A673 (cell line): ENCODE measurements around the gene FOXC1. TPM values are rescaled to one million over a fixed set of nuclear protein-coding genes. Genes with fewer than 3 reads are reported as not detected.

Experiments
- BruUV-seq: library from RNA; stranded (reverse); fragments of 400-500 nt; replicated peaks from 2 replicates; lab custom pipeline; 2021; lab: Mats Ljungman, UMichigan
- CTCF ChIA-PET: fragments of 300-600 bp; sonication (Branson Sonifier 250); formaldehyde crosslinking; loops from one replicate; lab custom pipeline; 2022; ENCODE audit warnings: antibody characterized with exemption; lab: Charles Lee
- POLR2A ChIA-PET: fragments of 300-600 bp; sonication (Branson Sonifier 250); formaldehyde crosslinking; loops from one replicate; lab custom pipeline; 2022; ENCODE audit warnings: antibody characterized with exemption; ENCODE audit not compliant: low non-redundant PET; lab: Charles Lee
- DNase-seq: peaks from one replicate; pipeline ENCODE4 v3.0.0-alpha.2; 2015; ENCODE audit warnings: low spot score
- H3K27ac ChIP-seq: fragments of 200-600 bp; sonication (generic); 2 replicates; pipeline ENCODE4 v1.5.1; 2016; ENCODE audit warnings: mixed run types, low read depth, mild to moderate bottlenecking, mixed read lengths, antibody characterized with exemption, low read length; ENCODE audit not compliant: poor library complexity, severe bottlenecking
- H3K27me3 ChIP-seq: fragments of 200-600 bp; sonication (generic); replicated peaks from 2 replicates; pipeline ENCODE4 v1.6.1; 2017; ENCODE audit warnings: mixed run types, low read depth, mild to moderate bottlenecking, mixed read lengths, antibody characterized with exemption, low read length; ENCODE audit not compliant: insufficient read depth, poor library complexity
- H3K36me3 ChIP-seq: fragments of 200-600 bp; sonication (generic); 2 replicates; pipeline ENCODE4 v1.6.1; 2016; ENCODE audit warnings: mixed run types, mild to moderate bottlenecking, mixed read lengths, antibody characterized with exemption, low read length; ENCODE audit not compliant: insufficient read depth, poor library complexity, severe bottlenecking
- H3K4me1 ChIP-seq: fragments of 200-600 bp; sonication (generic); 2 replicates; pipeline ENCODE4 v1.6.1; 2017; ENCODE audit warnings: mixed run types, mild to moderate bottlenecking, mixed read lengths, antibody characterized with exemption, low read length; ENCODE audit not compliant: insufficient read depth, poor library complexity, severe bottlenecking
- H3K4me3 ChIP-seq: fragments of 200-600 bp; sonication (generic); 2 replicates; pipeline ENCODE4 v1.5.1; 2016; ENCODE audit warnings: low read depth, mixed run types, mild to moderate bottlenecking, mixed read lengths, low read length; ENCODE audit not compliant: poor library complexity, severe bottlenecking
- H3K9me3 ChIP-seq: fragments of 200-600 bp; sonication (generic); 2 replicates; pipeline ENCODE4 v1.6.1; 2016; ENCODE audit warnings: mixed run types, low read depth, mild to moderate bottlenecking, mixed read lengths, antibody characterized with exemption, low read length; ENCODE audit not compliant: poor library complexity, severe bottlenecking
- EZH2 ChIP-seq: fragments of 200-600 bp; sonication (generic); IDR thresholded peaks from 2 replicates; pipeline ENCODE4 v1.6.1; 2017; ENCODE audit warnings: borderline replicate concordance, low read depth, mild to moderate bottlenecking, mixed read lengths, antibody characterized with exemption, low read length; ENCODE audit not compliant: poor library complexity, severe bottlenecking
- intact Hi-C: fragments of 100-400 bp; cut with micrococcal nuclease; formaldehyde crosslinking; loops from one replicate; pipeline ENCODE4 v1.10.0; 2022; ENCODE audit not compliant: unreplicated experiment
- total RNA-seq: library from RNA; stranded (reverse); gene quantifications from 2 replicates; pipeline ENCODE4 v1.2.3, GENCODE V29; 2021
- TF ChIP-seq, protein P1 (sequence below): fragments of 300-800, 200-600 bp; sonication (generic); conservative IDR thresholded peaks from 2 replicates; pipeline ENCODE4 v1.5.1; 2017; ENCODE audit warnings: low read depth, mild to moderate bottlenecking, antibody characterized with exemption, low read length, moderate library complexity, mixed read lengths

The FOXC1 gene
- total RNA-seq, 1 experiment from 2014 or later: 0.49 TPM

DNA sequence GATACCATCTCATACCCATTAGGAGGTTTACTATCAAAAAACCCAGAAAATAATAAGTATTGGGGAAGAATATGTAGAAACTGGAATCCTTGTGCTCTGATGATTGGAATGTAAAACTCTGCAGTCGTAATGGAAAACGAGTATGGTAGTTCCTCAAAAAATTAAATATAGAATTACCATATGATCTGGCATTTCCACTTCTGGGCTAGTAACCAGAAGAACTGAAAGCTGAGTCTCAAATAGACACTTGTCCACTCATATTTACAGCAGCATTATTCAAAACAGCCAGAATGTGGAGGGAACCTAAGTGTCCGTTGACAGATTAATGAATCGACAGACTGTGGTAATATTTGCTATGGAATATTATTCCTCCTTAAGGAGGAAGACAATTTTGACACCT, 44.3 kb downstream of the FOXC1 start:
- POLR2A ChIA-PET: no interaction called here
- peaks cover 11% of the 10 kb centered on the region for H3K4me1 ChIP-seq
- no peak for DNase-seq
- H3K36me3 ChIP-seq: no peaks in the 10 kb centered on the region
- no TSS peak for BruUV-seq
- no peak overlapping the region for H3K27ac ChIP-seq
- TF ChIP-seq EZH2: no peak
- TF ChIP-seq, protein P1, sequence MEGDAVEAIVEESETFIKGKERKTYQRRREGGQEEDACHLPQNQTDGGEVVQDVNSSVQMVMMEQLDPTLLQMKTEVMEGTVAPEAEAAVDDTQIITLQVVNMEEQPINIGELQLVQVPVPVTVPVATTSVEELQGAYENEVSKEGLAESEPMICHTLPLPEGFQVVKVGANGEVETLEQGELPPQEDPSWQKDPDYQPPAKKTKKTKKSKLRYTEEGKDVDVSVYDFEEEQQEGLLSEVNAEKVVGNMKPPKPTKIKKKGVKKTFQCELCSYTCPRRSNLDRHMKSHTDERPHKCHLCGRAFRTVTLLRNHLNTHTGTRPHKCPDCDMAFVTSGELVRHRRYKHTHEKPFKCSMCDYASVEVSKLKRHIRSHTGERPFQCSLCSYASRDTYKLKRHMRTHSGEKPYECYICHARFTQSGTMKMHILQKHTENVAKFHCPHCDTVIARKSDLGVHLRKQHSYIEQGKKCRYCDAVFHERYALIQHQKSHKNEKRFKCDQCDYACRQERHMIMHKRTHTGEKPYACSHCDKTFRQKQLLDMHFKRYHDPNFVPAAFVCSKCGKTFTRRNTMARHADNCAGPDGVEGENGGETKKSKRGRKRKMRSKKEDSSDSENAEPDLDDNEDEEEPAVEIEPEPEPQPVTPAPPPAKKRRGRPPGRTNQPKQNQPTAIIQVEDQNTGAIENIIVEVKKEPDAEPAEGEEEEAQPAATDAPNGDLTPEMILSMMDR: no peak
- H3K4me3 ChIP-seq: no peak overlapping the region
- no peaks in the 10 kb centered on the region for H3K9me3 ChIP-seq
- intact Hi-C loops: no loop called here
- no peaks in the 10 kb centered on the region for H3K27me3 ChIP-seq
- CTCF ChIA-PET: no interaction called here

DNA sequence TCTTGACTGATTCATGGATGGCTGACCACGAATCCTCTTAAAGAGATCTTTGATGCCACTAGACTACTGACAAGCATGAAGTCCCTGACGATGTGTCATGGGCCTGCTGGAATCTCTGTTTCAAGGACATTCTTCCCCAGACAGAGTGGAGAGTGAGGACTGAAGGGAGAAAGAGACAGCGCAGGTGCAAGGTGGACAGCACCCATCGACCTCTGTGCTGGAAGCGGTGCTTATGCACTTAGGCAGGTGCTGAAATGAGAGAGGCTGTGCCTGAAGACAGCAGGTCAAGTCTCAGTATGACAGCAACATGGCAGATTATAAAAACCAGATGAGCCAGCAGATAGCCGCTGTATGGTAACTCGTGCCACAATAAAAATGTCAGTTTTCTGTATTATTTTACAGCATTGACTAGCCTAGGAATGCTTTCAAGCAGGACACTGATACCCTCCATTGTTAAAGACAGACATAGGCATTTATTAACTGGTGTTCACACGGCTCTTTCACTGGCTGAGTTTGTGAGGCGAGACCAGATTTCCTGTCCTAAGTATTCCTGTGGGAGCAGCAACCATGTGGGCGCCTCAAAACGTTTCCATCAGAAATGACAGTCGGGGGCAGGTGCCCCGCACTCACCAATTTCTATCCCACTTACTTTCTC, 47.5 kb downstream of the FOXC1 start:
- TF ChIP-seq EZH2: no peak
- TF ChIP-seq, protein P1: no peak

DNA sequence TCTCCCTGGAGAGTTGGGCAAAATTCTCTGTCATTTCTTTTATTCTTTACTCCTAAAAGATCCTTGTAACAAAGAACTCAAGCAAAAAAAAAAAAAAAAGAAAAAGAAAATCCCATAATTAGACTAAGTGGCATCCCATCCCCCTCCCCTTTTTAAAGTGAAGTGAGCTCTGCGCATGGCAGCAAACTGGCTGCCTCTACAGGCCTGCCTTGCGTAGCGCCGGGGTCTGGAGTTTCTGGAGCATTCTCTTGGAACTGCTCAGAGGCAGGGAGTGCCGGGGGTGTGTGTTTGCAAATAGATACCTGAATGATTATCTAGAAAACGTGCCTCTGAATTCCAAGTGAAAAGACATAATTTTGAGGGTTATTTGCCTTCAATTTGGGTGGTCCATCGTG, 48.1 kb downstream of the FOXC1 start:
- TF ChIP-seq, protein P1: no peak
- no peak for TF ChIP-seq EZH2
- CTCF ChIA-PET: no interaction called here

More for the DNA sequence above, 47.5 kb downstream of the FOXC1 start:
- Histone ChIP-seq H3K27ac (no peak overlapping the region), H3K4me3 (no peak overlapping the region), H3K9me3 (no peaks in the 10 kb centered on the region), H3K36me3 (no peaks in the 10 kb centered on the region), H3K27me3 (no peaks in the 10 kb centered on the region), H3K4me1 (peaks cover 11% of the 10 kb centered on the region)
- ChIA-PET CTCF (no interaction called here), POLR2A (interaction anchor here (0.6 kb wide), 1 partner anchor 886 kb away, joined by 3 read pairs; no protein-coding TSS in a partner anchor)
- intact Hi-C loops: no loop called here
- DNase-seq: peak; percentile 52
- no TSS peak for BruUV-seq

More for the DNA sequence above, 48.1 kb downstream of the FOXC1 start:
- Histone ChIP-seq H3K9me3 (no peaks in the 10 kb centered on the region), H3K4me1 (peaks cover 11% of the 10 kb centered on the region), H3K36me3 (no peaks in the 10 kb centered on the region), H3K27me3 (no peaks in the 10 kb centered on the region), H3K27ac (no peak overlapping the region), H3K4me3 (no peak overlapping the region)
- BruUV-seq: no TSS peak
- POLR2A ChIA-PET: interaction anchor here (0.6 kb wide), 1 partner anchor 886 kb away, joined by 3 read pairs; no protein-coding TSS in a partner anchor
- DNase-seq: no peak
- intact Hi-C loops: no loop called here
